ENCODE measurements around the gene SCARB1. TPM values are rescaled to one million over a fixed set of nuclear protein-coding genes. Genes with fewer than 3 reads are reported as not detected.

The SCARB1 gene
- total RNA-seq, 2 experiments from 2014 or later: 36.2 to 38.1 TPM

DNA sequence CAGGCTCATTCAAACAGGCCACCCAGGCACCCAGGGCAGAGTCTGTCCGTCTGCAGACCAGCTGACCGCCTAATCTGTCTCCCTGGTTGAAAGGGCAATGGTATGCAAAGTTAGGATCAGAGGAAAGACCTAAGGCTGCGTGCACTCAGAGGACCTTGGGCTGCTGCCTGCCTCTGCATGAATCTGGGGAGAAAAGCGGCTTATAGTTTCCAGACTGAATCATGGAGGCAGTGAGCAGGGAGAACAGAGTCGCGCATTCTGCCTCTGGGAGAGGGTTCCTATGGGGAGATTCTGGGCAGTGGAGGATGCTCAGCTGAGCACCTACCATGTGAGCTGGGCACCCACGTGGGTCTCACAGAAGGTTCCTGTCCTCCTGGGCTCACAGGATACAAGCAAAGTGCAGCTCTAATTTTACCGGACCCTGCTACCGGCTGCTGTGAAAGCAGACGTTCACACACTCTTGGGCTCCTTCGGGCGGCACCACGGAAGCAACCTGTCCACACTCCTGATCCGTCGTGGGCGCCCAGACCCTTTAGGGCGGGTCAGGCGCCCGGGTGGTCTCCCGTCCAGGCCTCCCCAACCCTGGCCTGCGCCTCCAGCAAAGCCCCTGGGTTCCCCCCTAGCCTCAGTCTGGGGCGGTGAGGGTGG is 772 bp downstream of the SCARB1 start:
- TF ChIP-seq, protein P1, sequence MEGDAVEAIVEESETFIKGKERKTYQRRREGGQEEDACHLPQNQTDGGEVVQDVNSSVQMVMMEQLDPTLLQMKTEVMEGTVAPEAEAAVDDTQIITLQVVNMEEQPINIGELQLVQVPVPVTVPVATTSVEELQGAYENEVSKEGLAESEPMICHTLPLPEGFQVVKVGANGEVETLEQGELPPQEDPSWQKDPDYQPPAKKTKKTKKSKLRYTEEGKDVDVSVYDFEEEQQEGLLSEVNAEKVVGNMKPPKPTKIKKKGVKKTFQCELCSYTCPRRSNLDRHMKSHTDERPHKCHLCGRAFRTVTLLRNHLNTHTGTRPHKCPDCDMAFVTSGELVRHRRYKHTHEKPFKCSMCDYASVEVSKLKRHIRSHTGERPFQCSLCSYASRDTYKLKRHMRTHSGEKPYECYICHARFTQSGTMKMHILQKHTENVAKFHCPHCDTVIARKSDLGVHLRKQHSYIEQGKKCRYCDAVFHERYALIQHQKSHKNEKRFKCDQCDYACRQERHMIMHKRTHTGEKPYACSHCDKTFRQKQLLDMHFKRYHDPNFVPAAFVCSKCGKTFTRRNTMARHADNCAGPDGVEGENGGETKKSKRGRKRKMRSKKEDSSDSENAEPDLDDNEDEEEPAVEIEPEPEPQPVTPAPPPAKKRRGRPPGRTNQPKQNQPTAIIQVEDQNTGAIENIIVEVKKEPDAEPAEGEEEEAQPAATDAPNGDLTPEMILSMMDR (IDR thresholded peaks at IDR 0.05): no peak
- Mint-ChIP-seq H3K4me3 (peak overlapping the region; percentile 85), H3K36me3 (ENCODE audit: low read depth) (peaks cover 18% of the 10 kb centered on the region), H3K27ac (peak overlapping the region; percentile 66), H3K4me1 (ENCODE audit: low read depth) (peaks cover 23% of the 10 kb centered on the region), H3K9me3 (no peaks in the 10 kb centered on the region), H3K27me3 (no peaks in the 10 kb centered on the region)
- peak; percentile 57 for DNase-seq
- POLR2A ChIA-PET: interaction anchor here (0.8 to 1.4 kb wide), 5 partner anchors 10 to 77 kb away, joined by 3 to 4 read pairs (median 3); partner anchors contain the start of gene UBC
- ATAC-seq: peak; percentile 19
- intact Hi-C loops (cut with micrococcal nuclease): no loop called here
- CTCF ChIA-PET: interaction anchor here (1.1 to 1.5 kb wide), 2 partner anchors 43 to 77 kb away, joined by 4 to 10 read pairs; no protein-coding TSS in a partner anchor

DNA sequence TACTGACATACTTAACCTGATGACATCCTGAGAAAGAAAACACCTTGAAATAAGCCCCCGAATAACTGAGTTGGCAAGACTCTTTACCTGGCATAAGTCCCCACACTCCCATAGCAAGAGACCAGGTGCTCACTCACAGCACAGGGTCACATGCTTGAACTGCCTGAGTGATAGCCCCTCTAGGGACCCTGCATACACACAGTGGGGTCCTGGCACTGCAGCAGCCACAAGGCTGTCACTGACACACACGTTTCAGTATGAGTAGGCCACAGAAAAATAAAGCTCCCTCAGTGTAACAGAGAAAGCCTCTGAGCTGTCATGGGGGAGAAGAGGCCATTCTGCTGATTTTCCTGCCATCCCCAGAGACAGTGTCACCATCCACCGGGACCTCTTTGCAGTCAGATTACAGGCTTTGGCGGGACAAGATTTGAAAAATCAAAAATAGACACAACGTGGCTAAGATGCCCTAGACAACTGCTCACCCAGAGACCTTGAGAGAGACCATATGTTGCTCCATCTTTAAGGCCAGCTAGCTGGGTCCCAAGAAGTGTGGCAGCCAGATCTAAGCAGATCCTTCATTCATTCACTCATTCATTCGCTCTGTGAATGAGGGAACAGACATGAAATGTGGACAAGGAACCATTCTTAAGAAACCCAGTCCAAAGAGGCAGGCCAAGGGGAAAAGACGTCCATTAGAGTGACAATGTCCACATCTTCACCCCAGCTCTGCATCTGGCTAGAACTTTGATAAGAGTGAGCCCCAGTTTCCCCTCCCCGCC is 1.6 kb downstream of the SCARB1 start:
- H3K9me3 Mint-ChIP-seq: no peaks in the 10 kb centered on the region
- no peak for DNase-seq
- POLR2A ChIA-PET: interaction anchor here (0.8 to 1.4 kb wide), 5 partner anchors 10 to 78 kb away, joined by 3 to 4 read pairs (median 3); partner anchors contain the start of gene UBC
- peak overlapping the region; percentile 85 for H3K4me3 Mint-ChIP-seq
- TF ChIP-seq, protein P1 (IDR thresholded peaks at IDR 0.05): no peak
- H3K4me1 Mint-ChIP-seq (ENCODE audit: low read depth): peaks cover 23% of the 10 kb centered on the region
- H3K36me3 Mint-ChIP-seq (ENCODE audit: low read depth): peaks cover 18% of the 10 kb centered on the region
- CTCF ChIA-PET: interaction anchor here (1.1 to 1.5 kb wide), 2 partner anchors 44 to 78 kb away, joined by 4 to 10 read pairs; no protein-coding TSS in a partner anchor
- intact Hi-C loops (cut with micrococcal nuclease): no loop called here
- H3K27ac Mint-ChIP-seq: no peak overlapping the region
- no peaks in the 10 kb centered on the region for H3K27me3 Mint-ChIP-seq
- no peak for ATAC-seq

DNA sequence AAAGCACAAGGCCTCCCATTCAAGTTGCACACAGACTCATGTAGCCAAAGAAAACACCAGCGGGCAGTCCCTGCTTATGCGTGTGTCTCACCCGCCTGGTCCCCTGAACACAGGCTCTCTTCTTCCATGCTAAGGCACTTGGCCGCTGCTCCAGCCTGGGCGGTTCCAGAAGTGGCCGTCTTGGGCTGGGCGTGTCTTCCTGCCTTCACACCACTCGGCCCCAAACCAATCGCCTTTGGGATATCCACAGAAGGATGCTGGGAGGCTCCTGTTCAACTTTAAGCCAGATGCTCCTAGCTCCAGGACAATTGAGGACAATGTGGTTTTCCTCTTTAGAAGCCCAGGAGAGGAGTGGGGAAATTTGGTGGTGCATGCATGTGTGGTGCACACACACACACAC is 2.2 kb downstream of the SCARB1 start:
- ChIA-PET CTCF (no interaction called here), POLR2A (interaction anchor here (1.4 kb wide), 1 partner anchor 56 kb away, joined by 3 read pairs; no protein-coding TSS in a partner anchor)
- TF ChIP-seq, protein P1 (IDR thresholded peaks at IDR 0.05): no peak
- peaks cover 18% of the 10 kb centered on the region for H3K36me3 Mint-ChIP-seq (ENCODE audit: low read depth)
- peak overlapping the region; percentile 85 for H3K4me3 Mint-ChIP-seq
- intact Hi-C loops (cut with micrococcal nuclease): no loop called here
- H3K9me3 Mint-ChIP-seq: no peaks in the 10 kb centered on the region
- no peaks in the 10 kb centered on the region for H3K27me3 Mint-ChIP-seq
- no peak overlapping the region for H3K27ac Mint-ChIP-seq
- ATAC-seq: no peak
- peaks cover 23% of the 10 kb centered on the region for H3K4me1 Mint-ChIP-seq (ENCODE audit: low read depth)
- no peak for DNase-seq

DNA sequence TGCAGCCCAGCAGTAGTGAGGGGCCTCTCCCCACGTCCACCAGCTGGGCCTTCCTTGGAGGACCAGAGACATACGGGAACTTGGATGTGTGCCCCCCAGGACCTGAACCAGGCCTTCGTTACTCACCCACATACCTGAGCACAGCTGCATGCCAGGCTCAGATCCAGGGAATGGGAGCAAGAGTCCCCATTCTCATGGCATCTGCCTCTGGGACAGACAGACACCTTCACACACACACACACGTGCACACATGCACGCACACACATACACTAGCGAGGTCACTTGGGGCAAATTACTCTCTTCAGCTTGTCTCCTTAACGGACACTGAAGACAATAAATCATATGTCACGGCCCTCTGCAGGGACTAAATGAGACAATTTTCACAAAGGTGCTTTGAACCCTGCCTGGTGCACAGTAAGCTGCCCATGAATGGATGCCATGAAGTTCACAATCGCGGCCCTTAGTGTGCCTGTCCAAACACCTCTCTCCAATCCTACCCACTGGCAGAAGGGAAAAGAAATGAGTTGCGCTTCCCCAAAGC is 5.7 kb downstream of the SCARB1 start:
- Mint-ChIP-seq H3K4me3 (no peak overlapping the region), H3K9me3 (no peaks in the 10 kb centered on the region), H3K27me3 (no peaks in the 10 kb centered on the region), H3K36me3 (ENCODE audit: low read depth) (peaks cover 18% of the 10 kb centered on the region), H3K27ac (no peak overlapping the region), H3K4me1 (ENCODE audit: low read depth) (peaks cover 16% of the 10 kb centered on the region)
- intact Hi-C loops (cut with micrococcal nuclease): no loop called here
- CTCF ChIA-PET: interaction anchor here (2.4 kb wide), 1 partner anchor 49 kb away, joined by 8 read pairs; no protein-coding TSS in a partner anchor
- DNase-seq: no peak
- POLR2A ChIA-PET: no interaction called here
- TF ChIP-seq, protein P1 (IDR thresholded peaks at IDR 0.05): no peak
- ATAC-seq: no peak
